HCT116 (cell line): Measurements from ENCODE around the gene TMEM52. TPM values are rescaled to one million over a fixed set of nuclear protein-coding genes. Genes with fewer than 3 reads are reported as not detected.

Source experiments
- ATAC-seq: fragments of 200-7000 bp; cut with Tn5 transposase; 2 replicates; pipeline ENCODE4 v1.9.1; 2020; ENCODE audit warnings: mild to moderate bottlenecking, moderate library complexity
- BruUV-seq: library from RNA; stranded (reverse); fragments of 400-500 nt; replicated peaks from 2 replicates; lab custom pipeline; 2021; lab: Mats Ljungman, UMichigan
- CTCF ChIA-PET: fragments of 300-600 bp; sonication (Branson Sonifier 250); formaldehyde crosslinking; loops from one replicate; lab custom pipeline; 2021; ENCODE audit warnings: antibody characterized with exemption; lab: Charles Lee
- POLR2A ChIA-PET: fragments of 300-600, 350-600 bp; sonication (Branson Sonifier 250); formaldehyde crosslinking; loops from one replicate; lab custom pipeline; 2021; ENCODE audit warnings: antibody characterized with exemption; lab: Charles Lee
- RAD21 ChIA-PET, 2 experiments: fragments of 300-600 bp; sonication (Branson Sonifier 250); formaldehyde crosslinking; loops; one replicate each; lab custom pipeline; 2023; ENCODE audit warnings: low total read pairs in 2 of 2; ENCODE audit not compliant: uncharacterized antibody in 2 of 2, unreplicated experiment in 2 of 2, low non-redundant PET in 1 of 2; lab: Charles Lee
- DNase-seq: peaks from one replicate; pipeline ENCODE4 v3.0.0-alpha.2; 2010; ENCODE audit warnings: low read depth, low spot score
- H2AFZ ChIP-seq: fragments of 200-600 bp; shearing (Covaris generic), sonication (generic); 2 replicates; pipeline ENCODE4 v1.6.1; 2017; ENCODE audit warnings: low read depth, mixed run types, mixed read lengths, antibody characterized with exemption, low read length; ENCODE audit not compliant: poor library complexity, severe bottlenecking
- H3K27ac ChIP-seq: 2 replicates; pipeline ENCODE4 v1.5.1; 2012; ENCODE audit warnings: low read depth, low read length
- H3K27me3 ChIP-seq: fragments of 200-600 bp; sonication (generic); 2 replicates; pipeline ENCODE4 v1.6.1; 2016; ENCODE audit warnings: mixed run types, low read length, mixed read lengths; ENCODE audit not compliant: insufficient read depth
- H3K36me3 ChIP-seq, 2 experiments: fragments of 200-500 bp in 1 of 2; fragments of 200-600 bp in 1 of 2; sonication (Bioruptor generic) in 1 of 2; sonication (generic) in 1 of 2; 2 replicates each; pipeline versions ENCODE4 v1.5.1 to v1.6.1; 2014 to 2016; ENCODE audit warnings: low read length in 2 of 2, inconsistent platforms in 1 of 2, mixed read lengths in 1 of 2, mixed run types in 1 of 2; ENCODE audit not compliant: insufficient read depth in 2 of 2, control insufficient read depth in 1 of 2
- H3K4me1 ChIP-seq, 2 experiments: fragments of 200-600 bp in 1 of 2; sonication (generic) in 1 of 2; 2 replicates each; pipeline versions ENCODE4 v1.5.1 to v1.6.1; 2012 to 2017; ENCODE audit warnings: low read length in 2 of 2, inconsistent platforms in 1 of 2, mild to moderate bottlenecking in 1 of 2, mixed read lengths in 1 of 2, mixed run types in 1 of 2, moderate library complexity in 1 of 2; ENCODE audit not compliant: insufficient read depth in 2 of 2, control insufficient read depth in 1 of 2
- H3K4me2 ChIP-seq: fragments of 200-600 bp; sonication (generic); 2 replicates; pipeline ENCODE4 v1.6.1; 2017; ENCODE audit warnings: mixed run types, low read length, mixed read lengths
- H3K4me3 ChIP-seq, 2 experiments: fragments of 200-600 bp in 1 of 2; sonication (generic) in 1 of 2; replicated peaks in 1 of 2; 2 replicates each; pipeline ENCODE4 v1.5.1; 2011 to 2016; ENCODE audit warnings: low read length in 2 of 2, control low read depth in 1 of 2, low read depth in 1 of 2, mild to moderate bottlenecking in 1 of 2, mixed read lengths in 1 of 2, mixed run types in 1 of 2
- H3K79me2 ChIP-seq: fragments of 200-600 bp; sonication (generic); 2 replicates; pipeline ENCODE4 v1.6.1; 2017; ENCODE audit warnings: mild to moderate bottlenecking, mixed run types, low read length, moderate library complexity, mixed read lengths; ENCODE audit not compliant: insufficient read depth
- H3K9ac ChIP-seq: fragments of 200-600 bp; sonication (generic); 2 replicates; pipeline ENCODE4 v1.6.1; 2016; ENCODE audit warnings: low read length, mixed read lengths
- H3K9me2 ChIP-seq: fragments of 200-600 bp; sonication (generic), shearing (Covaris generic); 2 replicates; pipeline ENCODE4 v1.6.1; 2017; ENCODE audit warnings: mixed run types, mild to moderate bottlenecking, moderate library complexity; ENCODE audit not compliant: insufficient read depth
- H3K9me3 ChIP-seq, 2 experiments: fragments of 200-500 bp in 1 of 2; fragments of 200-600 bp in 1 of 2; sonication (Bioruptor generic) in 1 of 2; sonication (generic) in 1 of 2; 2 replicates each; pipeline ENCODE4 v1.6.1; 2014 to 2017; ENCODE audit warnings: low read length in 2 of 2, mixed read lengths in 2 of 2, inconsistent platforms in 1 of 2, low read depth in 1 of 2, mild to moderate bottlenecking in 1 of 2, mixed run types in 1 of 2, moderate library complexity in 1 of 2; ENCODE audit not compliant: control insufficient read depth in 1 of 2, insufficient read depth in 1 of 2
- H4K20me1 ChIP-seq: fragments of 200-600 bp; sonication (generic), shearing (Covaris generic); 2 replicates; pipeline ENCODE4 v1.6.1; 2017; ENCODE audit warnings: mixed run types, mild to moderate bottlenecking, moderate library complexity; ENCODE audit not compliant: insufficient read depth
- CEBPB ChIP-seq: IDR thresholded peaks from 2 replicates; pipeline ENCODE4 v1.6.1; 2012; ENCODE audit warnings: low read depth
- EZH2 ChIP-seq: fragments of 200-600 bp; sonication (generic); IDR thresholded peaks from 2 replicates; pipeline ENCODE4 v1.6.1; 2017; ENCODE audit warnings: antibody characterized with exemption, mixed run types
- EZH2phosphoT487 ChIP-seq: fragments of 200-600 bp; IDR thresholded peaks from 2 replicates; pipeline ENCODE4 v1.6.1; 2018; ENCODE audit warnings: antibody characterized with exemption, borderline replicate concordance
- POLR2A ChIP-seq: IDR thresholded peaks from 2 replicates; pipeline ENCODE4 v1.7.0; 2011; ENCODE audit warnings: borderline replicate concordance; ENCODE audit not compliant: insufficient read depth, insufficient read length; ENCODE audit errors: extremely low read depth
- POLR2AphosphoS5 ChIP-seq: IDR thresholded peaks from 2 replicates; pipeline ENCODE4 v1.6.1; 2011; ENCODE audit warnings: mild to moderate bottlenecking, low read depth, low read length, moderate library complexity
- SIN3A ChIP-seq: IDR thresholded peaks from 2 replicates; pipeline ENCODE4 v1.6.1; 2012; ENCODE audit warnings: low read depth
- SP1 ChIP-seq: IDR thresholded peaks from 2 replicates; pipeline ENCODE4 v1.6.1; 2012; ENCODE audit warnings: low read depth
- SRF ChIP-seq: IDR thresholded peaks from 2 replicates; pipeline ENCODE4 v1.6.1; 2012; ENCODE audit warnings: low read depth
- YY1 ChIP-seq: IDR thresholded peaks from 2 replicates; pipeline ENCODE4 v1.6.1; 2011; ENCODE audit warnings: low read length, low read depth, moderate library complexity, mild to moderate bottlenecking; ENCODE audit not compliant: insufficient replicate concordance; ENCODE audit errors: extremely low read depth
- ZFX ChIP-seq: fragments of 450-650 bp; IDR thresholded peaks from 2 replicates; pipeline ENCODE4 v1.6.1; 2017
- ZNF274 ChIP-seq: fragments of 200-500 bp; sonication (Bioruptor generic); IDR thresholded peaks from 2 replicates; pipeline ENCODE4 v1.6.1; 2014; ENCODE audit warnings: mild to moderate bottlenecking, low read depth, low read length, inconsistent platforms
- intact Hi-C: fragments of 100-400 bp; cut with micrococcal nuclease; formaldehyde crosslinking; loops from 2 replicates; pipeline ENCODE4 v1.10.0; 2022
- total RNA-seq: library from RNA; stranded (reverse); gene quantifications from one replicate; pipeline ENCODE4 v1.2.1, GENCODE V29; 2021; ENCODE audit not compliant: unreplicated experiment
- TF ChIP-seq, protein P1 (sequence below): IDR thresholded peaks from 2 replicates; pipeline ENCODE4 v1.6.1; 2012
- TF ChIP-seq, protein P2 (sequence below): IDR thresholded peaks from 2 replicates; pipeline ENCODE4 v1.6.1; 2011; ENCODE audit warnings: mild to moderate bottlenecking, low read length, moderate library complexity; ENCODE audit not compliant: insufficient replicate concordance; ENCODE audit errors: extremely low read depth
- TF ChIP-seq, protein P3 (sequence below): IDR thresholded peaks from 2 replicates; pipeline ENCODE4 v1.6.1; 2012; ENCODE audit warnings: low read depth

The TMEM52 gene
- total RNA-seq, 1 experiment from 2014 or later = 27.5 TPM

DNA sequence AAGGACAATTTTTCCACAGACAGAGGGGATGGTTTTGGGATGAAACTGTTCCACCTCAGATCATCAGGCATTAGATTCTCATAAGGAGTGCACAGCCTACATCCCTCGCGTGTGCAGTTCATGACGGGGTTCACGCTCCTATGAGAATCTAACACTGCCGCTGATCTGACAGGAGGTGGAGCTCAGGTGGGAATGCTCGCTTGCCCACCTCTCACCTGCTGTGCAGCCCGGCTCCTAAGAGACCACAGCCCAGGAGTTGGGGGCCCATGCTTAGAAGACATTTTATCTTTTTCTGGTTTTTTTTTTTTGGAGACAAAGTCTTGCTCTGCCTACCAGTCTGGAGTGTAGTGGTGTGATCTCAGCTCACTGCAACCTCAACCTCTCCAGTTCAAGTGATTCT, 44.2 kb downstream of the TMEM52 start (continued):
- TF ChIP-seq, protein P1, sequence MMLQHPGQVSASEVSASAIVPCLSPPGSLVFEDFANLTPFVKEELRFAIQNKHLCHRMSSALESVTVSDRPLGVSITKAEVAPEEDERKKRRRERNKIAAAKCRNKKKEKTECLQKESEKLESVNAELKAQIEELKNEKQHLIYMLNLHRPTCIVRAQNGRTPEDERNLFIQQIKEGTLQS = no peak
- TF ChIP-seq CEBPB (no peak), ZFX (no peak)

DNA sequence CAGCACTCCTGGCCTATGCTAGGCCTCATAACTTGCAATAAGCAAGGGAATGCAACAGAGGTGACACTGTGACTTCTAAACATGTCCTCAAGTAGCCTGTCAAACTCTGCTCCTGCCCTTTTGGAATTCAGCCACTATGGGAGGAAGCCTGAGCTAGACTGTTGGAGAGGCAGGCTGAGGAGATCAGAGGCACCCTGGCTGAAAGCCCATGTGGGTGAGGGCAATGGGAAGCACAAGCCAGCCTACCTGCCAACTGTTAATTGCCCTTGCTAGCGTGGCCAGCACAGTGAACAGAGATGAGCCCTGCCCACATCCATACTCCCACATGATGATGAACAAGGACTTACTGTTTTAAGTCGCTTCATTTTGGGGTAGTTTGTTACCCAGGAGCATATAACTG, 45.9 kb downstream of the TMEM52 start:
- intact Hi-C loops = no loop called here
- POLR2A ChIA-PET = no interaction called here
- Histone ChIP-seq H4K20me1 (peaks cover 18% of the 10 kb centered on the region; the same call in 1 of the 2 replicates), H3K9ac (no peak overlapping the region), H2AFZ (no peak overlapping the region), H3K9me3 (no peaks in the 10 kb centered on the region), H3K27me3 (no peaks in the 10 kb centered on the region), H3K9me2 (no peaks in the 10 kb centered on the region), H3K4me2 (no peak overlapping the region), H3K36me3 (peaks cover 2 to 34% of the 10 kb centered on the region in 2 experiments; a peak in 2 of 4 replicates), H3K4me1 (peaks cover 0 to 5% of the 10 kb centered on the region in 2 experiments; a peak in 2 of 4 replicates), H3K27ac (no peak overlapping the region), H3K4me3 (no peak overlapping the region), H3K79me2 (peaks cover 99% of the 10 kb centered on the region)
- TF ChIP-seq, protein P2, sequence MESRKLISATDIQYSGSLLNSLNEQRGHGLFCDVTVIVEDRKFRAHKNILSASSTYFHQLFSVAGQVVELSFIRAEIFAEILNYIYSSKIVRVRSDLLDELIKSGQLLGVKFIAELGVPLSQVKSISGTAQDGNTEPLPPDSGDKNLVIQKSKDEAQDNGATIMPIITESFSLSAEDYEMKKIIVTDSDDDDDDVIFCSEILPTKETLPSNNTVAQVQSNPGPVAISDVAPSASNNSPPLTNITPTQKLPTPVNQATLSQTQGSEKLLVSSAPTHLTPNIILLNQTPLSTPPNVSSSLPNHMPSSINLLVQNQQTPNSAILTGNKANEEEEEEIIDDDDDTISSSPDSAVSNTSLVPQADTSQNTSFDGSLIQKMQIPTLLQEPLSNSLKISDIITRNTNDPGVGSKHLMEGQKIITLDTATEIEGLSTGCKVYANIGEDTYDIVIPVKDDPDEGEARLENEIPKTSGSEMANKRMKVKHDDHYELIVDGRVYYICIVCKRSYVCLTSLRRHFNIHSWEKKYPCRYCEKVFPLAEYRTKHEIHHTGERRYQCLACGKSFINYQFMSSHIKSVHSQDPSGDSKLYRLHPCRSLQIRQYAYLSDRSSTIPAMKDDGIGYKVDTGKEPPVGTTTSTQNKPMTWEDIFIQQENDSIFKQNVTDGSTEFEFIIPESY = no peak
- TF ChIP-seq EZH2phosphoT487 (no peak), YY1 (no peak), POLR2A (no peak), SIN3A (no peak), SRF (no peak), ZNF274 (no peak), POLR2AphosphoS5 (no peak), EZH2 (no peak), SP1 (no peak)
- TF ChIP-seq, protein P3, sequence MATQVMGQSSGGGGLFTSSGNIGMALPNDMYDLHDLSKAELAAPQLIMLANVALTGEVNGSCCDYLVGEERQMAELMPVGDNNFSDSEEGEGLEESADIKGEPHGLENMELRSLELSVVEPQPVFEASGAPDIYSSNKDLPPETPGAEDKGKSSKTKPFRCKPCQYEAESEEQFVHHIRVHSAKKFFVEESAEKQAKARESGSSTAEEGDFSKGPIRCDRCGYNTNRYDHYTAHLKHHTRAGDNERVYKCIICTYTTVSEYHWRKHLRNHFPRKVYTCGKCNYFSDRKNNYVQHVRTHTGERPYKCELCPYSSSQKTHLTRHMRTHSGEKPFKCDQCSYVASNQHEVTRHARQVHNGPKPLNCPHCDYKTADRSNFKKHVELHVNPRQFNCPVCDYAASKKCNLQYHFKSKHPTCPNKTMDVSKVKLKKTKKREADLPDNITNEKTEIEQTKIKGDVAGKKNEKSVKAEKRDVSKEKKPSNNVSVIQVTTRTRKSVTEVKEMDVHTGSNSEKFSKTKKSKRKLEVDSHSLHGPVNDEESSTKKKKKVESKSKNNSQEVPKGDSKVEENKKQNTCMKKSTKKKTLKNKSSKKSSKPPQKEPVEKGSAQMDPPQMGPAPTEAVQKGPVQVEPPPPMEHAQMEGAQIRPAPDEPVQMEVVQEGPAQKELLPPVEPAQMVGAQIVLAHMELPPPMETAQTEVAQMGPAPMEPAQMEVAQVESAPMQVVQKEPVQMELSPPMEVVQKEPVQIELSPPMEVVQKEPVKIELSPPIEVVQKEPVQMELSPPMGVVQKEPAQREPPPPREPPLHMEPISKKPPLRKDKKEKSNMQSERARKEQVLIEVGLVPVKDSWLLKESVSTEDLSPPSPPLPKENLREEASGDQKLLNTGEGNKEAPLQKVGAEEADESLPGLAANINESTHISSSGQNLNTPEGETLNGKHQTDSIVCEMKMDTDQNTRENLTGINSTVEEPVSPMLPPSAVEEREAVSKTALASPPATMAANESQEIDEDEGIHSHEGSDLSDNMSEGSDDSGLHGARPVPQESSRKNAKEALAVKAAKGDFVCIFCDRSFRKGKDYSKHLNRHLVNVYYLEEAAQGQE = no peak
- TF ChIP-seq, protein P1 = no peak
- DNase-seq (no peak), ATAC-seq (no peak)
- RAD21 ChIA-PET = no interaction called here
- CTCF ChIA-PET = no interaction called here
- no TSS peak for BruUV-seq
